ENCODE measurements around the gene SLC24A5. TPM values are rescaled to one million over a fixed set of nuclear protein-coding genes. Genes with fewer than 3 reads are reported as not detected.

SLC24A5 gene
- polyA plus RNA-seq, 1 experiment: 0.05 TPM

DNA sequence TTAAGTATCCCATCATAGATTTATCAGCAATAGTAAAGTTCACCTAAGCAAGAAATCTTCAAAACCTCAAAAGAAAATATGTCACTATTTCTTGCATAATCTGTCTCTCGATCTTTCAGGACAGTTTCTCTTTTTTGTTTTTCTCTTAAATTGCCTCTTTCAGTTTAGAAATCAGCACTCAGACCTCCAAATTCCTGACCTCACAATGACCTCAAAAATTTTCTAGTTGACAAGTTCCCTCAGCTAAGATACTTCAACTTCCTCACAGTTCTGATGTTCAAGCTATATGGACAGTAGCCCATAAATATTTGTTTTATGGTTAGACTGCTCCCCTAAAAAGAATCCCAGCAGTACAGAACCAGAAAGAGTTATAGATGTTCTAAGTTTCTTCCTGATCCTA, 24.1 kb downstream of the SLC24A5 start:
- DNase-seq (ENCODE audit: low read depth, low spot score): no peak
- TF ChIP-seq CTCF (IDR thresholded peaks at IDR 0.05; ENCODE audit: low read depth, low read length): no peak
- POLR2A ChIA-PET: no interaction called here
- Histone ChIP-seq H3K4me3 (ENCODE audit: low read depth, low read length) (no peak overlapping the region), H3K9me3 (ENCODE audit: control insufficient read depth, insufficient read depth, low read length) (no peaks in the 10 kb centered on the region), H3K27ac (ENCODE audit: low read depth, low read length) (no peak overlapping the region), H3K27me3 (ENCODE audit: control insufficient read depth, insufficient read depth, low read length) (no peaks in the 10 kb centered on the region)
- CTCF ChIA-PET: no interaction called here

GRCh38 chr15:48145923-48146322, 25.1 kb downstream of the SLC24A5 start:
- TF ChIP-seq CTCF (IDR thresholded peaks at IDR 0.05; ENCODE audit: low read depth, low read length): no peak
- Histone ChIP-seq H3K9me3 (ENCODE audit: control insufficient read depth, insufficient read depth, low read length) (no peaks in the 10 kb centered on the region), H3K27me3 (ENCODE audit: control insufficient read depth, insufficient read depth, low read length) (no peaks in the 10 kb centered on the region), H3K4me3 (ENCODE audit: low read depth, low read length) (no peak overlapping the region), H3K27ac (ENCODE audit: low read depth, low read length) (no peak overlapping the region)
- CTCF ChIA-PET: no interaction called here
- DNase-seq (ENCODE audit: low read depth, low spot score): no peak
- POLR2A ChIA-PET: no interaction called here

DNA sequence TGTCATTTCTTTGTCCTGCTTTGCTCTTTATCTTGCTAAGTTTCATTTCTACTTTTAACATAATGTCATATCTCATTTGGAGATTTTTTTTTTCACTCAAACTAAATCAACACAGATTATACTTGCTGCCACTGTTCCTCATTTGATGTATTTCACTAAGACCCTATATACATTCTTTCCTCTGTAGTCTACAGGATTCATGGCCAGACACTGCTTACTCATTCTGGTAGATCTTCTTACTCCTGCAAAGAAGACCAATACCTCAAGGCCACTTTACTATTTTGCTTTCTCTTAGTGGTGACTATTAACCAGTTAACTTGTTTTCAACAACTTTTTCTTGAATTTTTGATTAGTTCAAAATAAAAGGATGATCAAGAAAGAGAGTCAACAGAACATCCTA, 26.6 kb downstream of the SLC24A5 start:
- no peak for DNase-seq (ENCODE audit: low read depth, low spot score)
- ChIA-PET CTCF (no interaction called here), POLR2A (no interaction called here)
- Histone ChIP-seq H3K4me3 (ENCODE audit: low read depth, low read length) (no peak overlapping the region), H3K27me3 (ENCODE audit: control insufficient read depth, insufficient read depth, low read length) (no peaks in the 10 kb centered on the region), H3K9me3 (ENCODE audit: control insufficient read depth, insufficient read depth, low read length) (no peaks in the 10 kb centered on the region), H3K27ac (ENCODE audit: low read depth, low read length) (no peak overlapping the region)
- no peak for TF ChIP-seq CTCF (IDR thresholded peaks at IDR 0.05; ENCODE audit: low read depth, low read length)

- peak; percentile 26 for DNase-seq (ENCODE audit: low read depth, low spot score)
- Histone ChIP-seq H3K4me3 (ENCODE audit: low read depth, low read length) (no peak overlapping the region), H3K27ac (ENCODE audit: low read depth, low read length) (no peak overlapping the region), H3K9me3 (ENCODE audit: control insufficient read depth, insufficient read depth, low read length) (no peaks in the 10 kb centered on the region), H3K27me3 (ENCODE audit: control insufficient read depth, insufficient read depth, low read length) (no peaks in the 10 kb centered on the region)
- ChIA-PET POLR2A (no interaction called here), CTCF (interaction anchor here (1.2 to 1.3 kb wide), 2 partner anchors 10 to 136 kb away, joined by 3 read pairs; no protein-coding TSS in a partner anchor)
- TF ChIP-seq CTCF (IDR thresholded peaks at IDR 0.05; ENCODE audit: low read depth, low read length): no peak
Measured at GRCh38 chr15:48149858-48150257, 29.1 kb downstream of the SLC24A5 start.

GRCh38 chr15:48153526-48153925, 32.7 kb downstream of the SLC24A5 start:
- no peaks in the 10 kb centered on the region for H3K27me3 ChIP-seq (ENCODE audit: control insufficient read depth, insufficient read depth, low read length)
- H3K9me3 ChIP-seq (ENCODE audit: control insufficient read depth, insufficient read depth, low read length): no peaks in the 10 kb centered on the region
- no peak overlapping the region for H3K27ac ChIP-seq (ENCODE audit: low read depth, low read length)
- ChIA-PET POLR2A (no interaction called here), CTCF (no interaction called here)
- no peak for TF ChIP-seq CTCF (IDR thresholded peaks at IDR 0.05; ENCODE audit: low read depth, low read length)
- no peak for DNase-seq (ENCODE audit: low read depth, low spot score)
- no peak overlapping the region for H3K4me3 ChIP-seq (ENCODE audit: low read depth, low read length)

Measured in AG04450 (cell line).